HG02870 (cell line): Measurements from ENCODE around the gene FAM78A.
A peak's percentile ranks its signal among the peaks of the same experiment; 100 is the strongest.
"Not testable (repeated sequence)": the region's sequence is repeated elsewhere in the genome, so short reads cannot be mapped to it uniquely, and the experiment has no call there.

Source experiments
- ATAC-seq: cut with Tn5 transposase; IDR thresholded peaks from one replicate; pipeline ENCODE4 v1.9.1; 2021; ENCODE audit warnings: mild to moderate bottlenecking, moderate library complexity; ENCODE audit not compliant: unreplicated experiment

FAM78A gene

GRCh38 chr9:131270171-131271015, 5.9 kb downstream of the FAM78A start:
- no peak for ATAC-seq

DNA sequence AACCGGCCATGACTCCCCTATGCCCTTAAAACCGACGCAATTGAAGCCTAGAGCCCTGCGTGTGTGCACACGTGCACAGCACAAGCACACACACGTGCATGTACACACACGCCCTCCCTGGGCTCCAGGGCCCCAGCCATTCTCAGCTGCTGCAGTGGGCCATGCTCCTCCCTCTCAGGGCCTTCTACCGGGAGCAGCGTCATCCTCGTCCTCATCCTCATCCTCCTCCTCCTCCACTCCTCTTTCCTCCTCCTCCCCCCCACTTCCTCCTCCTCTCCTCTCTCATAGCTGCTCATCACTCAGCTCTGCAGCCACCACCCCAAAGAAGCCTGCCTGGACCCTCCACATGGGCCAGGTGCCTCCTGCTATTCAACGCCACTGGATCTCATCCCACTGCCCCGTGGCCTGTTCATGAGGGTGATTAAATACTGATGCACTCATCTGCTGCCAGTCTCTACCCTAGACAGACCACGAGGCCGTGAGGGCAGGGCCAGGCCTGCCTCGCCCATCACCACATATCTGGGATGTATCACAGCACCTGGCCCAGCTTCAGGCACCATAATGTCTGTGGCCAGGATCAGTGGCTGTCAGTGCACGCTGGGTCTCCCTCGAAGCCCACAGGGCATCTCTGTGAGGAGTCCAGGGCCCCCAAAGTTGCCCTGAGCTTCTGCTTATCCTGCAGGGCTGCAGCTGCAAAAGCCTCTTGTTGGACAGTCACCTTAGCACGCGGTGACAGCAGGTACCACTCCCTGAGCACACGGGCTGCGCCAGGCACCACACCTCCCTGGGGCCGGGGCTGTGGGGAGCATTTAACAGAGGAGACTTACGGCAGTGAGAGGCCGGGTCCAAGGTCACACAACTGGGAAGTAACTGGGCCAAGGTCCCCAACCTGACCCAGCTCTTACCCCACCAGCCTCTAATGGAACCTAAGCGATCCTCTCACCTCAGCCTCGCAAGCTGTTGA, 9.8 kb downstream of the FAM78A start:
- ATAC-seq: no peak

DNA sequence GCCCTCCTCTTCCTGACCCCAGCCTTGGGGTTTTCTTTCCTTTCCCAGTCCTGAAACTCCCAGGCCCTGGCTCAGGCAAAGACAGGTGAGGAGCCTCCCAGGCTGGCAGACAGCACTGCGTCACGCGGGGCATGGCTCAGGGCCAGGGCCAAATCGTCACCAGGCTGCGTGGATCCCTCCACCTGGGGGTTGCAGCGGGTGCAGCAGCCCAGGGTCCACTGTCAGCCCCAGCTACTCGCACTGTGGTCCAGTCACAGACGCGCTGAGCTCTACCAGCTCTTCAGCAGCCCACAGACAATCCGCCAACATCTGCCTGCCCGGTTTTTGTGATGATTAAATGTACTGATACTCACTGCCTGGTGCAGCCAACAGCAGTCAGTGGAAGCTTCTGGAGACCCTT, 12.1 kb downstream of the FAM78A start:
- ATAC-seq: no peak

GRCh38 chr9:131263701-131264100, 12.6 kb downstream of the FAM78A start:
- no peak for ATAC-seq

GRCh38 chr9:131263033-131263343, 13.3 kb downstream of the FAM78A start:
- ATAC-seq: not testable (repeated sequence)

DNA sequence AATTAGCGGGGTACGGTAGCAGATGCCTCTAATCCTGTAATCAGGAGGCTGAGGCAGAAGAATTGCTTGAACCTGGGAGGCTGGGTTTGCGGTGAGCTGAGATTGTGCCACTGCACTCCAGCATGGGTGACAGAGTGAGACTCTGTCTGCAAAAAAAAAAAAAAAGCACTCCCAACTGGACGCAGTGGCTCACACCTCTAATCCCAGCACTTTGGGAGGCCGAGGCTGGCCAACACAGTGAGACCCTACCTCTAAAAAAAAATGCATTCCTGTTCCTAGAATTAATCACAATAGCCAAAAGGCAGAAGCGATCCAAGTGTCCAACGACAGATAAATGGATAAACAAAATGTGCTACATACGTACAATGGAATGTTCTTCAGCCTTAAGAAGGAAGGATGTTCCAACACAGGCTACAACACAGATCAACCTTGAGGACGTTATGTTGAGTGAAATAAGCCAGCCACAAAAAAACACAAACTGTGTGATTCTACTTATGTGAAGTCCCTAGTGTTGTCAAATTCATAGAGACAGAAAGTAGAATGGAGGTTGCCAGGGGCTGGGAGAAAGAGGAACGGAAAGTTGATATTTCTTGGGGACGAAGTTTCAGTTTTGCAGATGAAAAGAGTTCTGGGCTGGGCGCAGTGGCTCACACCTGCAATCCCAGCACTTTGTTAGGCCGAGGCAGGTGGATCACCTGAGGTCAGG, 13.8 kb downstream of the FAM78A start:
- ATAC-seq: peak; percentile 52

DNA sequence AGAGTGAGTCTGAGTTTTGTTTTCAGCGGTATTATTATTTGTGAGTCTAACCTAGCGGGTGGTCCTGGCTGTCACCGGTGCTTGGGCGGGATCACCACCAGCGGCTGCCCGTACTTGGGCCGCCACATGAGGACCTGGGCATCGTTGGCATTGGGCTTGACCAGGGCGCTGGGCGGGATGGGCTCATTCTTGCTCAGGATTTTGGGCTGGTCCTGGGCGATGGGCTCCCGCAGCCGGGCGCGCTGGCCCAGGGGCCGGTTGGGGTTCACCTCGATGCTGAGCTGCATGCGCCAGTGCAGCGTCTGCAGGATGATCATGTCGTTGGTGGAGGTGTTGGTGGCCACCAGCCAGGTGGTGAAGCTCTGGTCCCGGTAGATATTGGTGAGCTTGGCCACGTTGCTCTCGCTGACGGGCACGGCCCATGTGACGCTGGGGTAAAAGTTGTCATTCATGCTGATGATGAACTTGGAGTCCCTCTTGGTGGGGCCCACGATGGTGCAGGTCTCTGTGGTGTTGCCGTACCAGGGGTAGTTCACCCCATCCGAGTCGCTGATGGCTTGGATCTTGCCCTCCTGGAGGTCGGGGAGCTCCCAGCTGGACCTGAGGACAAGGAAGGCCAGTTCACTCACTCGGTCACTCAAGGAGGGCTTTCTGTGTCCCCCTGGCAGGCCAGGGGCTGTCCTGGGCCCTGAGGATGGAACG, 15.4 kb downstream of the FAM78A start:
- no peak for ATAC-seq

- ATAC-seq: no peak
Measured at GRCh38 chr9:131259916-131260597, 16.3 kb downstream of the FAM78A start.

DNA sequence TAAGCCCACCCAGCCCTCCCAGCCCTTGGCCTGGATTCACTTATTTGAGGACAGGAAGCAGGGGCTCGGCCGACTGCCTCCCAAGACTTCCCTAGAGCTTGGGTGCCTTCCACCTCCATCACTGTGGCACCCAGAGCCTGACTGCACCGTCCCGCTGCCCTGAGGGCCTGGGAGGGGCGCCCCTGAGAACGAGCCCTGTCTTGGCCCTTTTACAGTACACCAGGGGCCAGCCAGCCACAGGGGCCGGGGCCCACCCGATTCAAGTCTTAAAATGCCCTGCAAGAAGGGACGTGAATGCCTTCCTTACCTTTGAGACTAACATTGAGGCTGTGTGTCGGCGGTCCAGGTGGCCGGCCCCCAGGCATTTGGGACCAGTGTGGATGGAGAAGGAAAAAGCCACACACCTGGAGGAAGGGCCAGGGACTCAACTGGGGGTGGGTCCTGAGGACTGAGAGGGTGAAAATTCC, 16.8 kb downstream of the FAM78A start:
- no peak for ATAC-seq

GRCh38 chr9:131258698-131259431, 17.4 kb downstream of the FAM78A start:
- no peak for ATAC-seq

DNA sequence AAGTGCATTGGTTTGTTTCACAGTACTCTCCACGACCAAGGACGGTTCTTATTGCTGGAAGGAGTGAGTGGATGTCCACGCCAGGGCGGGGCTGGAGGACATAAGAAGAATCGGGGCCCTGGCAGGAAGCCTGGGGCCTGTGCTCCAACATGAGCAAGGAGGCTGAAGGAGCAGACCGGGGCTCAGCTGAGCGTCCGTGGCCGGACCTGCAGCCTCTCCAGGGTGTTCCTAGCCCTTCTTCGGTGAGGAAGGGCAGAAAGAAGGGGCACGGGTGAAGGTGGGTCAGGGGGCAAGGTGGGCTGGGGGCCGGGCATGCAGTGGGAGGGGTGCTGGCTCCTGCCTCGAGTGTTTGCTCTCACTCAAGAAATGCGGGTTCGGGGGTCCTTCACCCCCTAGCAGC, 18.1 kb downstream of the FAM78A start:
- no peak for ATAC-seq

GRCh38 chr9:131257266-131258025, 18.9 kb downstream of the FAM78A start:
- no peak for ATAC-seq

GRCh38 chr9:131255676-131256197, 20.6 kb downstream of the FAM78A start:
- ATAC-seq: no peak

DNA sequence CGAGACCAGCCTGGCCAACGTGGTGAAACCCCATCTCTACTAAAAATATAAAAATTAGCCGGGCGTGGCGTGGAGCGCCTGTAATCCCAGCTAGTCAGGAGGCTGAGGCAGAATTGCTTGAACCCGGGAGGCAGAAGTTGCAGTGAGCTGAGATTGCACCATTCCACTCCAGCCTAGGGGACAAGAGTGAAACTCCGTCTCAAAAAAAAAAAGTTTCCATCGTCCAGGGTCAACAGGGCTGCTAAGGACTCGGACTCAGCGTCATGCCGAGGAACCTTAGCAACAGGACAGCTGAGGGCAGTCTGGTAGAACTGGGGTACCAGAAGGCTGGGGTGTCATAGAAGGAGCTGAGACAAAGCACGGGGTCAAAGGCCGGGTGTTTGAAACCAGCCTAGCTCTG, 21.7 kb downstream of the FAM78A start:
- no peak for ATAC-seq

GRCh38 chr9:131253891-131254491, 22.3 kb downstream of the FAM78A start:
- ATAC-seq: no peak

- peak; percentile 4 for ATAC-seq
Measured at GRCh38 chr9:131252120-131252519, 24.2 kb downstream of the FAM78A start.

DNA sequence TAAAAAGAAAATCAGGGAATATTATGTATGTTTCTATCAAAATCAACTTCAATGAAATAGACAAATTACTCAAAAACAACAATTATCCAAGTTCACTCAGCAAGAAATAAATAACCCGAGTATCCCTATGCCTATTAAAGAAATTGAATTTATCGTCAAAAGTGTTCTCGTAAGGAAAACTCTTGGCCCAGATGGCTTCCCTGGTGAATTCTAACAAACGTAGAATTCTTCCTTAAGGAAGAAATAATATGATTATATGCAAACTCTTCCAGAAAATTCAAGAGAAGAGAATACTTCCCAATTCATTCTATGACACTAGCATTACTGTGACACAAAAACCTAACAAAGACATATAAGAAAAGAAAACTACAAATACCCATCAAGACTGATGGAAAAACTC, 29.7 kb downstream of the FAM78A start:
- ATAC-seq: no peak

DNA sequence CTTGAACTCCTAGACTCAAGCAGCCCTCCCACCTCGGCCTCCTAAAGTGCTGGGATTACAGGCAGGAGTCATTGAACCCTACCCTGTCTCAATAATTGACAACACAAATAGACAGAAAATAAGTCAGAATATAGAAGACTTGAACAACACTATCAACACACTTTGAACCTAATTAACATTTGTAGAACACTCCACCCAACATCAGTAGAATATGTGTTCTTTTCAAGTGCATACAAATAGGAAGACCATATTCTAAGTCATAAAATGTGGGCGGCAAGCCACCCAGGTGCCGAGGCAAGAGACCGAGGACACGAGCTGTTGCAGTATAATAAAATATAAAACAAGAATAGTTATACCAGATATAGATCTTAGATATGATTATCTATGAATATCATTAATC, 32.0 kb downstream of the FAM78A start:
- ATAC-seq: not testable (repeated sequence)
